ENCODE measurements around the gene UBASH3A.

The UBASH3A gene

GRCh38 chr21:42366292-42367010 is 37.3 kb upstream of the UBASH3A start, which contains the start of gene TFF1:
Gene TFF1, minus strand, starts transcription at chr21:42366535. Its CDS starts 40 bp downstream, at chr21:42366495.
- TF ChIP-seq CREB1 (IDR thresholded peaks at IDR 0.05; ENCODE audit: low read depth) = no peak
- no peak for TF ChIP-seq RAD21 (IDR thresholded peaks at IDR 0.05; ENCODE audit: low read depth)
- TF ChIP-seq YY1 (IDR thresholded peaks at IDR 0.05; ENCODE audit: low read depth) = no peak
- no peak for TF ChIP-seq TCF12 (IDR thresholded peaks at IDR 0.05; ENCODE audit: low read depth)
- no peak for TF ChIP-seq EP300 (IDR thresholded peaks at IDR 0.05; ENCODE audit: borderline replicate concordance)
- TF ChIP-seq TAF1 (IDR thresholded peaks at IDR 0.05; ENCODE audit: low read depth) = no peak
- TF ChIP-seq MAX (IDR thresholded peaks at IDR 0.05) = no peak
- no peak for TF ChIP-seq CEBPB (IDR thresholded peaks at IDR 0.05)
- TF ChIP-seq NFIC (IDR thresholded peaks at IDR 0.05) = no peak
- TF ChIP-seq TEAD4 (IDR thresholded peaks at IDR 0.05) = no peak
- TF ChIP-seq USF1 (IDR thresholded peaks at IDR 0.05) = no peak
- no peak for TF ChIP-seq EGR1 (IDR thresholded peaks at IDR 0.05)
- no peak for TF ChIP-seq ZBTB7A (IDR thresholded peaks at IDR 0.05; ENCODE audit: low read depth)
- TF ChIP-seq FOXM1 (IDR thresholded peaks at IDR 0.05; ENCODE audit: borderline replicate concordance, low read depth) = no peak

GRCh38 chr21:42367367-42368165 is 36.1 kb upstream of the UBASH3A start:
- TF ChIP-seq REST (IDR thresholded peaks at IDR 0.05; ENCODE audit: low read depth) = no peak
- no peak for TF ChIP-seq ZBTB7A (IDR thresholded peaks at IDR 0.05; ENCODE audit: low read depth)
- TF ChIP-seq EP300 (IDR thresholded peaks at IDR 0.05; ENCODE audit: borderline replicate concordance) = no peak
- no peak for TF ChIP-seq RAD21 (IDR thresholded peaks at IDR 0.05; ENCODE audit: low read depth)
- TF ChIP-seq TEAD4 (IDR thresholded peaks at IDR 0.05) = no peak
- no peak for TF ChIP-seq CEBPB (IDR thresholded peaks at IDR 0.05)
- no peak for TF ChIP-seq NFIC (IDR thresholded peaks at IDR 0.05)
- TF ChIP-seq MAX (IDR thresholded peaks at IDR 0.05) = no peak
- TF ChIP-seq FOXM1 (IDR thresholded peaks at IDR 0.05; ENCODE audit: borderline replicate concordance, low read depth) = no peak
- no peak for TF ChIP-seq TCF12 (IDR thresholded peaks at IDR 0.05; ENCODE audit: low read depth)
- no peak for TF ChIP-seq YY1 (IDR thresholded peaks at IDR 0.05; ENCODE audit: low read depth)
- TF ChIP-seq TAF1 (IDR thresholded peaks at IDR 0.05; ENCODE audit: low read depth) = no peak
- no peak for TF ChIP-seq USF1 (IDR thresholded peaks at IDR 0.05)
- no peak for TF ChIP-seq CREB1 (IDR thresholded peaks at IDR 0.05; ENCODE audit: low read depth)

GRCh38 chr21:42369821-42370220 is 33.9 kb upstream of the UBASH3A start:
- no peak for TF ChIP-seq TAF1 (IDR thresholded peaks at IDR 0.05; ENCODE audit: low read depth)

- TF ChIP-seq FOXM1 (IDR thresholded peaks at IDR 0.05; ENCODE audit: borderline replicate concordance, low read depth) = no peak
- no peak for TF ChIP-seq MAX (IDR thresholded peaks at IDR 0.05)
- no peak for TF ChIP-seq EP300 (IDR thresholded peaks at IDR 0.05; ENCODE audit: borderline replicate concordance)
- no peak for TF ChIP-seq REST (IDR thresholded peaks at IDR 0.05; ENCODE audit: low read depth)
- TF ChIP-seq TCF12 (IDR thresholded peaks at IDR 0.05; ENCODE audit: low read depth) = no peak
Observed at GRCh38 chr21:42370894-42371654, 32.6 kb upstream of the UBASH3A start.
